Dendritic cell treated with granulocyte-macrophage colony-stimulating factor and Interleukin-4, amounts not matched to agents 40 ng/mL and 50 ng/mL, for 4 days (primary cell): ENCODE measurements around the gene LIG1.

Experiments used
- H3K27ac Mint-ChIP-seq: one replicate; pipeline ENCODE4 v1.8.0; 2022; ENCODE audit warnings: mild to moderate bottlenecking, mixed read lengths
- H3K27me3 Mint-ChIP-seq: one replicate; pipeline ENCODE4 v1.8.0; 2022; ENCODE audit warnings: mild to moderate bottlenecking, mixed read lengths
- H3K36me3 Mint-ChIP-seq: one replicate; pipeline ENCODE4 v1.8.0; 2022; ENCODE audit warnings: low read depth, mixed read lengths
- H3K4me1 Mint-ChIP-seq: one replicate; pipeline ENCODE4 v1.8.0; 2022; ENCODE audit warnings: low read depth, mixed read lengths
- H3K4me3 Mint-ChIP-seq: one replicate; pipeline ENCODE4 v1.8.0; 2022; ENCODE audit warnings: mild to moderate bottlenecking, moderate library complexity, mixed read lengths
- H3K9me3 Mint-ChIP-seq: one replicate; pipeline ENCODE4 v1.8.0; 2022; ENCODE audit warnings: mixed read lengths
- intact Hi-C: fragments of 100-400 bp; cut with micrococcal nuclease; formaldehyde crosslinking; loops from one replicate; pipeline ENCODE4 v1.15.0; 2022

LIG1 gene

GRCh38 chr19:48123907-48124651 is 46.1 kb downstream of the LIG1 start:
- Mint-ChIP-seq H3K4me1 (peaks cover 6% of the 10 kb centered on the region), H3K4me3 (no peak overlapping the region), H3K27me3 (no peaks in the 10 kb centered on the region), H3K9me3 (no peaks in the 10 kb centered on the region), H3K27ac (no peak overlapping the region), H3K36me3 (peaks cover 69% of the 10 kb centered on the region)
- intact Hi-C loops: no loop called here

- Mint-ChIP-seq H3K4me1 (peaks cover 15% of the 10 kb centered on the region), H3K9me3 (no peaks in the 10 kb centered on the region), H3K27me3 (no peaks in the 10 kb centered on the region), H3K27ac (peak overlapping the region; percentile 11), H3K36me3 (peaks cover 64% of the 10 kb centered on the region), H3K4me3 (no peak overlapping the region)
- intact Hi-C loops: no loop called here
Measured at GRCh38 chr19:48122421-48122820, 47.7 kb downstream of the LIG1 start.

GRCh38 chr19:48121909-48122371 is 48.2 kb downstream of the LIG1 start:
- intact Hi-C loops: no loop called here
- Mint-ChIP-seq H3K27me3 (no peaks in the 10 kb centered on the region), H3K27ac (peak overlapping the region; percentile 11)

GRCh38 chr19:48121066-48121465 is 49.1 kb downstream of the LIG1 start:
- Mint-ChIP-seq H3K4me1 (peaks cover 16% of the 10 kb centered on the region), H3K9me3 (no peaks in the 10 kb centered on the region), H3K27ac (no peak overlapping the region), H3K4me3 (no peak overlapping the region), H3K36me3 (peaks cover 60% of the 10 kb centered on the region), H3K27me3 (no peaks in the 10 kb centered on the region)
- intact Hi-C loops: no loop called here

More at GRCh38 chr19:48121909-48122371, 48.2 kb downstream of the LIG1 start:
- Mint-ChIP-seq H3K36me3 (peaks cover 62% of the 10 kb centered on the region), H3K4me1 (peaks cover 16% of the 10 kb centered on the region), H3K4me3 (no peak overlapping the region), H3K9me3 (no peaks in the 10 kb centered on the region)

- no peak overlapping the region for H3K4me3 Mint-ChIP-seq
- no peaks in the 10 kb centered on the region for H3K9me3 Mint-ChIP-seq
- H3K4me1 Mint-ChIP-seq: peaks cover 16% of the 10 kb centered on the region
- peaks cover 63% of the 10 kb centered on the region for H3K36me3 Mint-ChIP-seq
- intact Hi-C loops: no loop called here
- H3K27ac Mint-ChIP-seq: no peak overlapping the region
- no peaks in the 10 kb centered on the region for H3K27me3 Mint-ChIP-seq
Measured at GRCh38 chr19:48120505-48120904, 49.6 kb downstream of the LIG1 start.

GRCh38 chr19:48118131-48118517 is 52.0 kb downstream of the LIG1 start:
- intact Hi-C loops: no loop called here

GRCh38 chr19:48117515-48118130 is 52.5 kb downstream of the LIG1 start:
- Mint-ChIP-seq H3K27ac (peak overlapping the region; percentile 78), H3K4me1 (peaks cover 22% of the 10 kb centered on the region), H3K36me3 (peaks cover 53% of the 10 kb centered on the region), H3K9me3 (no peaks in the 10 kb centered on the region), H3K4me3 (no peak overlapping the region), H3K27me3 (no peaks in the 10 kb centered on the region)
- intact Hi-C loops: no loop called here

More at GRCh38 chr19:48118131-48118517, 52.0 kb downstream of the LIG1 start:
- Mint-ChIP-seq H3K27me3 (no peaks in the 10 kb centered on the region), H3K36me3 (peaks cover 58% of the 10 kb centered on the region), H3K9me3 (no peaks in the 10 kb centered on the region), H3K4me3 (no peak overlapping the region), H3K4me1 (peaks cover 19% of the 10 kb centered on the region), H3K27ac (peak overlapping the region; percentile 78)

GRCh38 chr19:48113190-48113917 is 56.8 kb downstream of the LIG1 start:
- H3K9me3 Mint-ChIP-seq: no peaks in the 10 kb centered on the region
- intact Hi-C loops: no loop called here
- no peak overlapping the region for H3K27ac Mint-ChIP-seq
- H3K4me1 Mint-ChIP-seq: peaks cover 27% of the 10 kb centered on the region
- no peaks in the 10 kb centered on the region for H3K27me3 Mint-ChIP-seq
- no peak overlapping the region for H3K4me3 Mint-ChIP-seq
- peaks cover 31% of the 10 kb centered on the region for H3K36me3 Mint-ChIP-seq

- H3K27ac Mint-ChIP-seq: peak overlapping the region; percentile 88
- peaks cover 20% of the 10 kb centered on the region for H3K36me3 Mint-ChIP-seq
- intact Hi-C loops: loop anchor here (2.0 kb wide), 1 partner anchor 34 kb away; no protein-coding TSS in a partner anchor
- H3K9me3 Mint-ChIP-seq: no peaks in the 10 kb centered on the region
- peaks cover 26% of the 10 kb centered on the region for H3K4me1 Mint-ChIP-seq
- H3K27me3 Mint-ChIP-seq: peaks cover 9% of the 10 kb centered on the region
- H3K4me3 Mint-ChIP-seq: no peak overlapping the region
Measured at GRCh38 chr19:48111280-48111679, 58.9 kb downstream of the LIG1 start.

- intact Hi-C loops: loop anchor here (2.0 kb wide), 1 partner anchor 34 kb away; no protein-coding TSS in a partner anchor
- peaks cover 13% of the 10 kb centered on the region for H3K36me3 Mint-ChIP-seq
Measured at GRCh38 chr19:48110350-48110966, 59.7 kb downstream of the LIG1 start, which contains the start of gene PLA2G4C. Gene PLA2G4C, minus strand, starts transcription at chr19:48110817. Its CDS starts 4,288 bp downstream, at chr19:48106529.

GRCh38 chr19:48108997-48109782 is 61.0 kb downstream of the LIG1 start:
- Mint-ChIP-seq H3K27ac (no peak overlapping the region), H3K4me3 (no peak overlapping the region), H3K9me3 (no peaks in the 10 kb centered on the region), H3K27me3 (peaks cover 11% of the 10 kb centered on the region), H3K36me3 (peaks cover 2% of the 10 kb centered on the region), H3K4me1 (peaks cover 26% of the 10 kb centered on the region)
- intact Hi-C loops: no loop called here

More at GRCh38 chr19:48110350-48110966, 59.7 kb downstream of the LIG1 start, which contains the start of gene PLA2G4C:
- H3K4me3 Mint-ChIP-seq: peak within 1 kb of the TSS; percentile 74
- peaks cover 26% of the 10 kb centered on the region for H3K4me1 Mint-ChIP-seq
- H3K9me3 Mint-ChIP-seq: no peaks in the 10 kb centered on the region
- H3K27ac Mint-ChIP-seq: peak within 1 kb of the TSS; percentile 88
- H3K27me3 Mint-ChIP-seq: peaks cover 11% of the 10 kb centered on the region

GRCh38 chr19:48103922-48104321 is 66.2 kb downstream of the LIG1 start:
- peaks cover 9% of the 10 kb centered on the region for H3K4me1 Mint-ChIP-seq
- H3K27ac Mint-ChIP-seq: no peak overlapping the region
- H3K4me3 Mint-ChIP-seq: no peak overlapping the region
- intact Hi-C loops: no loop called here
- peaks cover 14% of the 10 kb centered on the region for H3K27me3 Mint-ChIP-seq
- H3K9me3 Mint-ChIP-seq: no peaks in the 10 kb centered on the region
- no peaks in the 10 kb centered on the region for H3K36me3 Mint-ChIP-seq
